GM23338 (cell line): ENCODE measurements around the gene UTP11. TPM values are rescaled to one million over a fixed set of nuclear protein-coding genes. Genes with fewer than 3 reads are reported as not detected.

Source experiments
- ATAC-seq: fragments of 200-7000 bp; cut with Tn5 transposase; 3 replicates; pipeline ENCODE4 v1.9.1; 2020
- DNase-seq: peaks from one replicate; pipeline ENCODE4 v3.0.0-alpha.2; 2015; ENCODE audit warnings: low spot score
- H2AFZ ChIP-seq: fragments of 200-600 bp; sonication (generic); 2 replicates; pipeline ENCODE4 v1.8.0; 2016; ENCODE audit warnings: antibody characterized with exemption, mild to moderate bottlenecking, moderate library complexity
- H3F3A ChIP-seq: fragments of 200-600 bp; sonication (generic); replicated peaks from 2 replicates; pipeline ENCODE4 v1.8.0; 2017; ENCODE audit warnings: antibody characterized with exemption, mixed run types, low read depth
- H3K27ac ChIP-seq: fragments of 200-600 bp; sonication (generic); 2 replicates; pipeline ENCODE4 v1.6.1; 2016; ENCODE audit warnings: low read depth
- H3K27me3 ChIP-seq: fragments of 200-600 bp; sonication (generic); 2 replicates; pipeline ENCODE4 v1.8.0; 2016; ENCODE audit warnings: mild to moderate bottlenecking, mixed run types, moderate library complexity; ENCODE audit not compliant: insufficient read depth
- H3K36me3 ChIP-seq: fragments of 200-600 bp; sonication (generic); 2 replicates; pipeline ENCODE4 v1.8.0; 2016; ENCODE audit warnings: mild to moderate bottlenecking; ENCODE audit not compliant: insufficient read depth
- H3K4me1 ChIP-seq: fragments of 200-600 bp; sonication (generic); 2 replicates; pipeline ENCODE4 v1.8.0; 2016; ENCODE audit warnings: mild to moderate bottlenecking, moderate library complexity; ENCODE audit not compliant: insufficient read depth
- H3K4me2 ChIP-seq: fragments of 200-600 bp; sonication (generic); 2 replicates; pipeline ENCODE4 v1.7.1; 2017; ENCODE audit warnings: mixed run types
- H3K4me3 ChIP-seq: fragments of 200-600 bp; sonication (generic); 2 replicates; pipeline ENCODE4 v1.6.1; 2016; ENCODE audit warnings: mixed run types
- H3K79me2 ChIP-seq: fragments of 200-600 bp; sonication (generic); replicated peaks from 2 replicates; pipeline ENCODE4 v1.8.0; 2017; ENCODE audit warnings: mild to moderate bottlenecking; ENCODE audit not compliant: insufficient read depth
- H3K9me2 ChIP-seq: fragments of 200-600 bp; sonication (generic); 2 replicates; pipeline ENCODE4 v1.8.0; 2017; ENCODE audit not compliant: insufficient read depth
- H4K20me1 ChIP-seq: fragments of 200-600 bp; sonication (generic); replicated peaks from 2 replicates; pipeline ENCODE4 v1.8.0; 2017; ENCODE audit warnings: mild to moderate bottlenecking; ENCODE audit not compliant: insufficient read depth
- H3K27ac Mint-ChIP-seq: 2 replicates; pipeline ENCODE4 v1.8.0; 2020; ENCODE audit warnings: inconsistent platforms, mild to moderate bottlenecking, moderate library complexity, mixed read lengths
- H3K27me3 Mint-ChIP-seq: 3 replicates; pipeline ENCODE4 v1.8.0; 2022; ENCODE audit warnings: low read depth, mild to moderate bottlenecking, moderate library complexity, mixed read lengths, inconsistent platforms; ENCODE audit not compliant: insufficient read depth, poor library complexity
- H3K36me3 Mint-ChIP-seq: 3 replicates; pipeline ENCODE4 v1.8.0; 2021; ENCODE audit warnings: low read depth, mild to moderate bottlenecking, inconsistent platforms, moderate library complexity, mixed read lengths
- H3K4me1 Mint-ChIP-seq: 3 replicates; pipeline ENCODE4 v1.8.0; 2020; ENCODE audit warnings: mild to moderate bottlenecking, inconsistent platforms, mixed read lengths
- H3K4me3 Mint-ChIP-seq: 3 replicates; pipeline ENCODE4 v1.8.0; 2021; ENCODE audit warnings: moderate library complexity, mild to moderate bottlenecking, inconsistent platforms, mixed read lengths
- H3K9me3 Mint-ChIP-seq: 3 replicates; pipeline ENCODE4 v1.8.0; 2020; ENCODE audit warnings: moderate library complexity, mild to moderate bottlenecking, inconsistent platforms, mixed read lengths
- EZH2phosphoT487 ChIP-seq: fragments of 200-600 bp; sonication (generic); IDR thresholded peaks from one replicate; pipeline ENCODE4 v1.8.1; 2018; ENCODE audit warnings: antibody characterized with exemption; ENCODE audit not compliant: unreplicated experiment
- POLR2AphosphoS5 ChIP-seq: IDR thresholded peaks from 2 replicates; pipeline ENCODE4 v1.6.1; 2016; ENCODE audit warnings: antibody characterized with exemption, low read depth
- REST ChIP-seq: IDR thresholded peaks from one replicate; pipeline ENCODE4 v1.6.1; 2018; ENCODE audit warnings: antibody characterized with exemption; ENCODE audit not compliant: unreplicated experiment
- STAT1 ChIP-seq: IDR thresholded peaks from one replicate; pipeline ENCODE4 v1.6.1; 2016; ENCODE audit warnings: antibody characterized with exemption; ENCODE audit not compliant: unreplicated experiment
- ZNF114 ChIP-seq: fragments of 250-450 bp; sonication (Bioruptor Pico); IDR thresholded peaks from 2 replicates; pipeline ENCODE4 v1.5.0; 2020; ENCODE audit warnings: mild to moderate bottlenecking, moderate library complexity
- ZNF331 ChIP-seq: fragments of 250-450 bp; sonication (Bioruptor Pico); IDR thresholded peaks from 2 replicates; pipeline ENCODE4 v1.5.0; 2020; ENCODE audit warnings: low read depth, mild to moderate bottlenecking, moderate library complexity
- ZNF462 ChIP-seq: fragments of 250-450 bp; sonication (Bioruptor Pico); IDR thresholded peaks from 2 replicates; pipeline ENCODE4 v1.5.0; 2020; ENCODE audit warnings: mild to moderate bottlenecking, moderate library complexity
- polyA plus RNA-seq: library from polyadenylated mRNA; unstranded; fragments of >200 nt; fragmentation: Nextera tagmentation; extraction: Ambion mirVana; gene quantifications from 2 replicates; pipeline ENCODE4 v1.2.1, GENCODE V29; 2016
- total RNA-seq: library from RNA; depleted of rRNA; stranded (reverse); fragments of >200 nt; shearing (Covaris generic); gene quantifications from 2 replicates; pipeline ENCODE4 v1.2.3, GENCODE V29; 2014
- TF ChIP-seq, protein P1 (sequence below), 2 experiments: fragments of 200-600 bp in 1 of 2; sonication (generic) in 1 of 2; conservative IDR thresholded peaks; 2 replicates each; pipeline versions ENCODE4 v1.5.1 to v1.6.1; 2016 to 2017; ENCODE audit warnings: antibody characterized with exemption in 2 of 2, low read depth in 2 of 2, mild to moderate bottlenecking in 2 of 2, moderate library complexity in 1 of 2

Gene UTP11
- total and polyA plus RNA-seq, 2 experiments from 2014 or later = 67.8 to 105 TPM

GRCh38 chr1:37983546-37983945, 29.0 kb upstream of the UTP11 start:
- H3K9me3 Mint-ChIP-seq = no peaks in the 10 kb centered on the region
- Histone ChIP-seq H3K4me3 (no peak overlapping the region), H3K4me2 (no peak overlapping the region), H3K36me3 (peaks cover 89% of the 10 kb centered on the region), H3K27me3 (no peaks in the 10 kb centered on the region), H3K27ac (no peak overlapping the region), H3K9me2 (no peaks in the 10 kb centered on the region), H3K4me1 (0 out of 2 replicates have a peak, but pooled peaks cover 3% of the 10 kb centered on the region), H2AFZ (no peak overlapping the region), H3K79me2 (peaks cover 16% of the 10 kb centered on the region), H3F3A (peaks cover 28% of the 10 kb centered on the region; the same call in 1 of the 2 replicates), H4K20me1 (peaks cover 37% of the 10 kb centered on the region)
- TF ChIP-seq STAT1 = no peak
- no peak for TF ChIP-seq ZNF114 (CRISPR knock-in tag)
- no peak for TF ChIP-seq ZNF331 (CRISPR knock-in tag)
- no peak for TF ChIP-seq REST
- H3K27me3 Mint-ChIP-seq = peaks cover 1% of the 10 kb centered on the region
- H3K27ac Mint-ChIP-seq = no peak overlapping the region
- peaks cover 3% of the 10 kb centered on the region; the same call in 2 of the 3 replicates for H3K4me1 Mint-ChIP-seq
- no peak overlapping the region for H3K4me3 Mint-ChIP-seq
- H3K36me3 Mint-ChIP-seq = peaks cover 93% of the 10 kb centered on the region
- ATAC-seq (no peak), DNase-seq (no peak)

DNA sequence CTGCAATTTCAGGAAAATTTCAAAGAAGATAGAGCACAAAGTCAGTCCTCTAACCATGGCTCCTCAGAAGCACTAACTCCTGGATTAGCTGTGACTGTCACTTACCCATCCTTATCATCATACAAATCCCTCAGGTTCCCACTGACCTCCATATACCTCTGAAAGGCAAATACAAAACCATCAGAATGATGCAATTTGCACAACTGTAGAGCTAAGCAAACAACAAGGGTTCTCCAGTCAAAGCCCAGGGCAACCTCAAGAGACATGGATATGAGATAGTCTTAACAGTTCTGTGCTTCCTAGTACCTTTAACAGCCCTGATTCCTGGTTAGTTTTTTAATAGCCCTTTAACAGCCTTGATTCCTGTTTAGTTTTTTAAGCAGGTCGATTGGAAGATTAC, 24.9 kb upstream of the UTP11 start:
- no peak for TF ChIP-seq POLR2AphosphoS5
- TF ChIP-seq EZH2phosphoT487 = no peak
- TF ChIP-seq ZNF462 = no peak
- TF ChIP-seq, protein P1, sequence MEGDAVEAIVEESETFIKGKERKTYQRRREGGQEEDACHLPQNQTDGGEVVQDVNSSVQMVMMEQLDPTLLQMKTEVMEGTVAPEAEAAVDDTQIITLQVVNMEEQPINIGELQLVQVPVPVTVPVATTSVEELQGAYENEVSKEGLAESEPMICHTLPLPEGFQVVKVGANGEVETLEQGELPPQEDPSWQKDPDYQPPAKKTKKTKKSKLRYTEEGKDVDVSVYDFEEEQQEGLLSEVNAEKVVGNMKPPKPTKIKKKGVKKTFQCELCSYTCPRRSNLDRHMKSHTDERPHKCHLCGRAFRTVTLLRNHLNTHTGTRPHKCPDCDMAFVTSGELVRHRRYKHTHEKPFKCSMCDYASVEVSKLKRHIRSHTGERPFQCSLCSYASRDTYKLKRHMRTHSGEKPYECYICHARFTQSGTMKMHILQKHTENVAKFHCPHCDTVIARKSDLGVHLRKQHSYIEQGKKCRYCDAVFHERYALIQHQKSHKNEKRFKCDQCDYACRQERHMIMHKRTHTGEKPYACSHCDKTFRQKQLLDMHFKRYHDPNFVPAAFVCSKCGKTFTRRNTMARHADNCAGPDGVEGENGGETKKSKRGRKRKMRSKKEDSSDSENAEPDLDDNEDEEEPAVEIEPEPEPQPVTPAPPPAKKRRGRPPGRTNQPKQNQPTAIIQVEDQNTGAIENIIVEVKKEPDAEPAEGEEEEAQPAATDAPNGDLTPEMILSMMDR (conservative IDR thresholded peaks at IDR 0.05; ENCODE audit: low read depth in 2 of 2) = no peak
- TF ChIP-seq ZNF114 (CRISPR knock-in tag) = no peak
- peaks cover 20% of the 10 kb centered on the region; the same call in 1 of the 2 replicates for H3F3A ChIP-seq
- peaks cover 28% of the 10 kb centered on the region for H3K79me2 ChIP-seq
- H2AFZ ChIP-seq = no peak overlapping the region
- no peaks in the 10 kb centered on the region for H3K27me3 ChIP-seq
- Mint-ChIP-seq H3K4me3 (peak overlapping the region; percentile 99; the same call in 1 of the 3 replicates), H3K27me3 (peaks cover 10% of the 10 kb centered on the region), H3K9me3 (peaks cover 5% of the 10 kb centered on the region; the same call in 1 of the 3 replicates), H3K36me3 (peaks cover 55% of the 10 kb centered on the region), H3K4me1 (peaks cover 8% of the 10 kb centered on the region; the same call in 2 of the 3 replicates), H3K27ac (no peak overlapping the region)
- 0 out of 2 replicates have a peak, but pooled peaks cover 7% of the 10 kb centered on the region for H3K4me1 ChIP-seq
- no peak overlapping the region for H3K27ac ChIP-seq
- peaks cover 24% of the 10 kb centered on the region for H4K20me1 ChIP-seq
- no peak for ATAC-seq
- peak overlapping the region; percentile 96; the same call in 1 of the 2 replicates for H3K4me2 ChIP-seq
- H3K9me2 ChIP-seq = no peaks in the 10 kb centered on the region
- H3K4me3 ChIP-seq = no peak overlapping the region
- no peak for DNase-seq
- peaks cover 50% of the 10 kb centered on the region for H3K36me3 ChIP-seq
